Adipocyte (in vitro differentiated cells): Measurements from ENCODE around the gene ARHGAP45.

Experiments used
- DNase-seq: peaks from one replicate; pipeline ENCODE4 v3.0.0-alpha.2; 2015; ENCODE audit warnings: low read depth
- H3K27me3 ChIP-seq: replicated peaks from 2 replicates; pipeline ENCODE4 v1.7.0; 2013; ENCODE audit warnings: mild to moderate bottlenecking, low read length, moderate library complexity; ENCODE audit not compliant: control insufficient read depth, insufficient read depth
- H3K36me3 ChIP-seq: 2 replicates; pipeline ENCODE4 v1.7.0; 2013; ENCODE audit warnings: low read length, mild to moderate bottlenecking, moderate library complexity; ENCODE audit not compliant: control insufficient read depth, insufficient read depth, severe bottlenecking
- H3K4me1 ChIP-seq: 2 replicates; pipeline ENCODE4 v1.7.0; 2013; ENCODE audit warnings: mild to moderate bottlenecking, low read length, moderate library complexity; ENCODE audit not compliant: control insufficient read depth, insufficient read depth
- H3K4me3 ChIP-seq: 2 replicates; pipeline ENCODE4 v1.7.0; 2013; ENCODE audit warnings: mild to moderate bottlenecking, low read length, moderate library complexity
- H3K9ac ChIP-seq: 2 replicates; pipeline ENCODE4 v1.7.0; 2013; ENCODE audit warnings: mild to moderate bottlenecking, low read length, moderate library complexity
- H3K9me3 ChIP-seq: 2 replicates; pipeline ENCODE4 v1.7.0; 2013; ENCODE audit warnings: mild to moderate bottlenecking, low read length, moderate library complexity; ENCODE audit not compliant: control insufficient read depth

Gene ARHGAP45

DNA sequence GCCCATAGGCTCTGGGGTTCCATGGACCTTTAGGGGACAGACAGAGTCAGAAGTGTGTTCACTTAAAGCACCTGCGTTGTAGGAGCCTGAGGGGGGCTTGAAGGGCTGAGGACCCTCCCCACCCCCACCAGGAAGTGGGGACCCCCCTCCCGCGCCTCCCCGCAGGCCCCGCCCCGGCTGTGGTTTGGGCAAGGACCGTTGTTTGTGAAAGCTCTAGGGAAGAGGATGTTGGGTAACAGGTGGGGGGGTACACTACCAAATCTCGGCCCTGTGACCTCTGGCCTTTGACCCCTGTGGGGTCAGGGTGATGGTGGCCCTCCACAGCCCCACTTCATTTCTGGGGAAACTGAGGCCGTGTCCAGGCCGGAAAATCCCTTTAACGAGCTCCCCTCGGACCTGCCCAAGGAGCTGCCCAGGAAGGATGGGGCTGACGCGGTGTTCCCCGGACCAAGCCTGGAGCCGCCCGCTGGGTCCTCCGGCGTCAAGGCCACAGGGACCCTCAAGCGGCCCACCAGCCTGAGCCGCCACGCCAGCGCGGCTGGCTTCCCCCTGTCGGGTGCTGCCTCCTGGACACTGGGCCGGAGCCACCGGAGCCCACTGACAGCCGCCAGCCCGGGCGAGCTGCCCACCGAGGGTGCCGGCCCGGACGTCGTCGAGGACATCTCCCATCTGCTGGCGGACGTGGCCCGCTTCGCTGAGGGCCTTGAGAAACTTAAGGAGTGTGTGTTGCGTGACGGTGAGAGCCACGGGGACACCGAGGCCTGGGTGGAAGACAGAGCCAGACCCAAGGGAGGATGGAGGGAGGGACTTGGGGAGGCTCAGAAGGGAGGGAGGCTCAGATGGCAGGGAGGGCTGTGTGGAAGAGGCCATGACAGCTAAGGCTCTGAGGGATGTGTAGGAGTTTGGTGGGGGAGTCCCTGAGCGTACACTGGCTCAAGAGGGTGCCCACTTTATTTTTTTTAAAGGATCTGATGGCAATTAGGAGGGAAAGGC is 1.3 kb downstream of the ARHGAP45 start:
- H3K4me3 ChIP-seq: no peak overlapping the region
- no peaks in the 10 kb centered on the region for H3K36me3 ChIP-seq
- DNase-seq: no peak
- H3K27me3 ChIP-seq: peaks cover 51% of the 10 kb centered on the region
- H3K9me3 ChIP-seq: no peaks in the 10 kb centered on the region
- peaks cover 5% of the 10 kb centered on the region for H3K4me1 ChIP-seq
- H3K9ac ChIP-seq: no peak overlapping the region

DNA sequence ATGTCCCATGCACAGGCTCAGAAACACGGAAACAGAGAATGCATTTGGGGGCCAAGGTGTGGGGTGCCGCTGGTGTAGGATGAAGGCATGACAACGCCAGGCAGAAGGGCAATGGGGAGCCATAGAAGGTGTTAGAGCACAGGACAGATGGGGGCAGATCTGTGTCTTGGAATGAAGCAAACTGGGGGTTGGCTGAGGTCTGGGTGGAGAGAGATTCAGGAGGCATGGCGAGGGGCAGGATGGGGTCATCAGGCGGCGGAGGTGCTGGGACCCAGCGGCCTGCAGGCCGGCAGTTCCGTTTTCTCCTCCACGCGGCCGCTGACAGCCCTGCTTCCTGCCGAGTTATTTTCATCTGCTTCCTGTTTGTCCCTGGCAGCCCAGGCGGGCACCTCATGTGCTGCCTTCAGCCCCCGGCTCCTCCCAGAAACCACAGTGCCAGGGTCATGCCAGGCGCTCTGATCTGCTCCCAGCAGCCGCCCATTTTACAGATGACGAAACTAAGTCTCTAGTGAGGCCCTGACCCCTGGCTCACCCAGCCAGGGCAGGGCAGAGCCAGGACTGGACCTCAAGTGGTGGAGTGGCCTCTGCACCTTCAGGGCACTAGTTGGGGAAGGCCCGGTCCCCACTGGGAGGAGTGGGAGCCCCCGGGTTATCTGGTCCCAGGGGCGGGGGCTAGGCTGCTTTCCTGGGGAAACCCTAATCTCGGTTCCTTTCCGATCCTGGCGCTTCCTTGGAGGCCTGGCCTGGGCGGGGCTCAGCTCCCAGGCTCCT is 2.2 kb downstream of the ARHGAP45 start:
- peaks cover 46% of the 10 kb centered on the region for H3K27me3 ChIP-seq

DNA sequence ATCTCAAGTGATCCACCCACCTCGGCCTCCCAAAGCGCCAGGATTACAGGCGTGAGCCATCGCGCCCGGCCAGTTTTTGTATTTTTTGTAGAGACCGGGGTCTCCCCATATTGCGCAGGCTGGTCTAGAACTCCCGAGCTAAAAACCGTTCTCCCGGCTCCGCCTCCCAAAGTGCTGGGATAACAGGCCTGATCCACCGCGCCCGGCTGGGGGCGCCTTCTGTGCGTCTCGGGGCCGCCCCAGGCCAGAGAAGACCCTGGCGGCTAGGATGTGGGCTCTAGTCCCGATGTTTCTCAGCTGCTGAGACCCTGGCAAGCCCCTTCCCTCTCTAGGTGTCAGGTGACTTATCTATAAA is 3.6 kb downstream of the ARHGAP45 start:
- H3K27me3 ChIP-seq: peaks cover 40% of the 10 kb centered on the region
- H3K36me3 ChIP-seq: no peaks in the 10 kb centered on the region
- H3K4me1 ChIP-seq: no peaks in the 10 kb centered on the region
- H3K9ac ChIP-seq: no peak overlapping the region
- DNase-seq: peak; percentile 24
- no peaks in the 10 kb centered on the region for H3K9me3 ChIP-seq
- H3K4me3 ChIP-seq: no peak overlapping the region

More for the DNA sequence above, 2.2 kb downstream of the ARHGAP45 start:
- no peaks in the 10 kb centered on the region for H3K36me3 ChIP-seq
- no peak overlapping the region for H3K9ac ChIP-seq
- H3K9me3 ChIP-seq: no peaks in the 10 kb centered on the region
- H3K4me3 ChIP-seq: no peak overlapping the region
- H3K4me1 ChIP-seq: peaks cover 5% of the 10 kb centered on the region
- no peak for DNase-seq

DNA sequence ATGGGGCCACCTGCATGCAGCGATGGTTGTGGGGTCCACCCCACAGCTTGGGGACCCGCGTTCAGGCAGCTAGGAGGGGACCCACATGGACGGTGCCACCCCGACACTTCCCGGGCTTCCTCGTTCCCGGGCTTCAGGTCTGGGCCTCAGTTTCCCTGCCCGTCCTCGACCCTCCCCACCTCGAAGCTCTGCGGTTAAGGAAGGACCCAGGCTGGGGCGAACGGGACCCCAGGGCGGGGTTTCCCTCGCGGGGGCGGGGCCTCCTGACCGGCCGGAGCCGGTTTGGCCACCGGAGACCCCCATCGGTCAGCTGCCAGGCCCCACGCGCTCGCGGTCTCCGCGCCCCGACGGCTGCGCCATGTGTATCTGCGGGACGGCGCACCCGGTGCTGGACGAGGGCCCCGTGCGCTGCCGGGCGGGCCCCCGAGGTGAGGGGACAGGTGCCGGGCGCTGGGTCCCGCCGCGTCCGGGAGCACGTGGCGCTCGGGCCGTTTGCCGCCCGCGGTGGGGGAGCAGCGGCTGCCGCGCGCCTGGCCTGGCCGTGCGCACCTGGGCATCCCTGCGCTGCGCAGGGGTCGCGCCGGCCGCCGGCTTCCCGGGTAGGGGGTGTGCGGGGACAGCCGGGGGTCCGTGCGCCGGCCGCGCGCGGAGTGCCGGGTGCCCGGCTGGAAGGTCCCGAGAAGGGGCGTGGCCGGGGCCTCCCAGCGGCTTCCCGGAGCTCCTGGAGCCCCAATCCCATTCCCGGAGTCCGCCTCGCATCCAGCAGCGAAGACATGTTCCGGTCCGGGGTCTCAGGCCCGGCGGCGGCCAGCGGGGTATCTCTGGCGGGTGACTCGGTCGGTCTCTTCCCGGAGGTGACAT is 4.2 kb downstream of the ARHGAP45 start:
- Histone ChIP-seq H3K9ac (no peak overlapping the region), H3K9me3 (no peaks in the 10 kb centered on the region), H3K4me1 (no peaks in the 10 kb centered on the region), H3K4me3 (no peak overlapping the region), H3K27me3 (peaks cover 35% of the 10 kb centered on the region), H3K36me3 (no peaks in the 10 kb centered on the region)
- DNase-seq: peak; percentile 43

DNA sequence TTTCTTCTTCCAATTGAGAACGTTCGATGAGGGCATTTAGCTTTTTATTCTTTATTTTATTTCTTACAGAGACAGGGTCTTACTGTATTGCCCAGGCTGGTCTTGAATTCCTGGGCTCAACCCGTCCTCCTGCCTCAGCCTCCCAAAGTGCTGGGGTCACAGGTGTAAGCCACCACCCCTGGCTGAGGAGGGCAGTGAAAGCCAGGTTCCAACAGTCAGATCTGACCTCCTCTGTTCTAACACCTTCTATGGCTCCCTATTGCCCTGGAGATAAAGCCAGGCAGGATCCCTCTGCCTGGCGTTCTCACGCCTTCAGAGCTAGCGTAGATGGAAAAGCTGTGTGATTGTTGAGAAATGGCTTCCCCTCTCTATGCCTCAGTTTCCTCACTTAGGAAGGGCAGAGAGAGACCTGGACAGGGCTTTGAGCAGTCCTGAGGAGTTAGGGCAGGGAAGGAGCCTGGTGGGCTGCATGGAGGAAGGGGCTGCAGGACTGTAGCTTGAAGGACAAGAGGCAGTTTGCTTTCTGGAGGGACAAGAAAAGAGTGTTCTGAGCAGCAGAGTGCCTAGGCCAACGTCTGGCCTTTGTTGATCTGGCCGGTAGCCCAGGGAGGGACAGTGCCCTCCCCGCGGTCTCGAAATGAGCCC is 5.5 kb downstream of the ARHGAP45 start:
- no peak for DNase-seq
- no peaks in the 10 kb centered on the region for H3K4me1 ChIP-seq
- H3K27me3 ChIP-seq: peaks cover 28% of the 10 kb centered on the region
- no peak overlapping the region for H3K4me3 ChIP-seq
- H3K9ac ChIP-seq: no peak overlapping the region
- no peaks in the 10 kb centered on the region for H3K36me3 ChIP-seq
- H3K9me3 ChIP-seq: no peaks in the 10 kb centered on the region

DNA sequence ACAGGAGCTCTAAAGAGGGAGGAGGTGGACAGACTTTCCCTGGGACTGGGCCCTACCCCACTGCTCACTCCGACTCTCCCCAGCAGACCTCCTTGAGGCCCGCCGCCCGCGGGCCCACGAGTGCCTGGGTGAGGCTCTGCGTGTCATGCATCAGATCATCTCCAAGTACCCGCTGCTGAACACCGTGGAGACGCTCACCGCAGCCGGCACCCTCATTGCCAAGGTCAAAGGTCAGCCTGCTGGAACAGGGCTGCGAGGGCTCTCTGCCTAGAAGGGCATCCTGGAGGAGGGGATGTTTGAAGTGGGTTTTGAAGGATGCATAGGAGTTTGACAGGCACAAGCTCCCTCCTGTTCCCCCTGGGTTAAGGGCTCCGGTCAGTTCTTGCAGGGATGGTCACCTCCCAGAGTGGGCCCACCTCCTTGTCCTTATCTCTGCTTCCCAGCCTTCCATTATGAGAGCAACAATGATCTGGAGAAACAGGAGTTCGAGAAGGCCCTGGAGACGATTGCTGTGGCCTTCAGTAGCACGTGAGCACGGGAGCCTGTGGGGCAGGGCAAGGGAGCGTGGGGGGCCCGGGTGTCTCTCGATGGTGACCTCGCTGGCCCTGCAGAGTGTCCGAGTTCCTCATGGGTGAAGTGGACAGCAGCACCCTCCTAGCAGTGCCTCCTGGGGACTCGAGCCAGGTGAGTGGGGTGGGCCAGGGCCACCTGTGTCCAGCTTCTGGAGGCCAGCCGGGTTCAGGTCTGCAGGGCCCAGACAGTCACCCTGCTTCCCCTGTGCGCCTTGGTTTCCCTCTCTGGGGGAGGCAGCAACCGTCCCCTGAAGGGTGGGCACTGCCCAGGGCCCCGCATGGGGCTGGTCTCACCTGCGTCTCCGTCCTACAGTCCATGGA is 6.3 kb downstream of the ARHGAP45 start:
- H3K9me3 ChIP-seq: no peaks in the 10 kb centered on the region

GRCh38 chr19:1073956-1074517 is 7.1 kb downstream of the ARHGAP45 start:
- Histone ChIP-seq H3K9me3 (no peaks in the 10 kb centered on the region), H3K36me3 (no peaks in the 10 kb centered on the region), H3K4me1 (no peaks in the 10 kb centered on the region), H3K9ac (no peak overlapping the region), H3K27me3 (peaks cover 18% of the 10 kb centered on the region), H3K4me3 (no peak overlapping the region)
- no peak for DNase-seq

More for the DNA sequence above, 6.3 kb downstream of the ARHGAP45 start:
- peaks cover 26% of the 10 kb centered on the region for H3K27me3 ChIP-seq
- DNase-seq: no peak
- no peak overlapping the region for H3K4me3 ChIP-seq
- no peaks in the 10 kb centered on the region for H3K4me1 ChIP-seq
- H3K36me3 ChIP-seq: no peaks in the 10 kb centered on the region
- no peak overlapping the region for H3K9ac ChIP-seq

GRCh38 chr19:1074544-1075283 is 7.7 kb downstream of the ARHGAP45 start:
- DNase-seq: no peak

GRCh38 chr19:1076046-1076386 is 9.0 kb downstream of the ARHGAP45 start:
- Histone ChIP-seq H3K27me3 (peaks cover 3% of the 10 kb centered on the region), H3K4me3 (no peak overlapping the region), H3K9me3 (no peaks in the 10 kb centered on the region), H3K9ac (no peak overlapping the region), H3K36me3 (no peaks in the 10 kb centered on the region), H3K4me1 (no peaks in the 10 kb centered on the region)
- DNase-seq: no peak

More at GRCh38 chr19:1074544-1075283, 7.7 kb downstream of the ARHGAP45 start:
- no peak overlapping the region for H3K4me3 ChIP-seq
- H3K9me3 ChIP-seq: no peaks in the 10 kb centered on the region
- H3K9ac ChIP-seq: no peak overlapping the region
- H3K4me1 ChIP-seq: no peaks in the 10 kb centered on the region
- H3K27me3 ChIP-seq: peaks cover 12% of the 10 kb centered on the region
- H3K36me3 ChIP-seq: no peaks in the 10 kb centered on the region
